ENCODE measurements around the gene POLR2J3. TPM values are rescaled to one million over a fixed set of nuclear protein-coding genes. Genes with fewer than 3 reads are reported as not detected.
"Not testable (repeated sequence)": the region's sequence is repeated elsewhere in the genome, so short reads cannot be mapped to it uniquely, and the experiment has no call there.

Gene POLR2J3
- total RNA-seq, 1 experiment from 2014 or later = 14.9 TPM

DNA sequence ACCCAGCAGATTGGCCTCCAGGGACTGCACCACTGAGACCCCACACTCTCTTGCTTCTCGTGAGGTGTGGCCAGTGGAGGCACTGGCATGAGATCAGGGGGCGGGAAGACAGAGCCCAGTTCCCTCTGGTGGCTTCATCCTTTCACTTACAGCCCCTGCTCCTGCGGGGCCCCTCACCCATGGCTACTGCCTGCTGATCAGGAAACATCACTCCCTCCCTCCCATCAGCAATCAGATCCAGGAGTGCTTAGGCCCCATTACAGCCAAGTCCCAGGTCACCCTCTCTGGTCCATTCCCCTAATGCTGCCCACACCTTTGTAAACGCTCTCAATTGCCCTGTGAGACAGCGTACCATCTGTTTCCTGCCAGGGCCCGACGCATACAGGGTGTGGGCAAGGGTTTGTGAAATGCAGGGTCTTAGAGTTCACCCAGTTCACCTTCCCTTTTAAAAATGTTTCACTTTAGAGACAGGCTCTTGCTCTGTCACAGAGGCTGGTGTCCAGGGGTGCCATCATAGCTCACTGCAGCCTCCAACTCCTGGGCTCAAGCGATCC is 37.2 kb downstream of the POLR2J3 start:
- H3K9me3 Mint-ChIP-seq; H3K14ac ChIP-seq (ENCODE audit: insufficient read depth, low read length); H3K4me2 ChIP-seq (ENCODE audit: insufficient read depth, insufficient read length, low read length); H3K79me2 ChIP-seq (ENCODE audit: insufficient read depth, low read length); H2BK5ac ChIP-seq (ENCODE audit: insufficient read length, low read length); H2AK5ac ChIP-seq (ENCODE audit: insufficient read length, low read length); H2AFZ ChIP-seq (ENCODE audit: low read length); H2BK12ac ChIP-seq (ENCODE audit: insufficient read length, low read depth, low read length); DNase-seq; H3T11ph ChIP-seq (ENCODE audit: low read length); H3K4me1 ChIP-seq (ENCODE audit: insufficient read depth, low read length); H3K27me3 ChIP-seq (ENCODE audit: insufficient read depth, low read length); H3K23ac ChIP-seq (ENCODE audit: insufficient read length, low read depth, low read length); H3K18ac ChIP-seq (ENCODE audit: insufficient read length, low read depth, low read length); H3K9ac ChIP-seq (ENCODE audit: extremely low read depth, insufficient read length, low read length); H3K27ac ChIP-seq (ENCODE audit: insufficient read length, low read depth, low read length); H3K23me2 ChIP-seq (ENCODE audit: insufficient read length, low read depth, low read length, poor library complexity, severe bottlenecking); H2BK120ac ChIP-seq (ENCODE audit: low read depth, low read length, poor library complexity, severe bottlenecking); H3K27me3 Mint-ChIP-seq (ENCODE audit: low read depth); H3K36me3 Mint-ChIP-seq (ENCODE audit: insufficient read depth in 1 of 3, low read depth in 3 of 3); H3K4me1 Mint-ChIP-seq; H3K56ac ChIP-seq (ENCODE audit: insufficient read length, low read depth, low read length); H3K79me1 ChIP-seq (ENCODE audit: insufficient read depth, low read depth, low read length, poor library complexity, severe bottlenecking); H3K4me3 Mint-ChIP-seq; H4K91ac ChIP-seq (ENCODE audit: insufficient read length, low read depth, low read length); H3K9me3 ChIP-seq (ENCODE audit: control insufficient read depth, low read depth, low read length); H4K20me1 ChIP-seq (ENCODE audit: control insufficient read depth, insufficient read depth, insufficient read length); H2BK20ac ChIP-seq (ENCODE audit: low read depth, low read length, poor library complexity, severe bottlenecking); H2BK15ac ChIP-seq (ENCODE audit: low read depth, low read length); H3K4ac ChIP-seq (ENCODE audit: low read depth, low read length); H3K27ac Mint-ChIP-seq; H4K5ac ChIP-seq (ENCODE audit: insufficient read length, low read depth, low read length); H4K8ac ChIP-seq (replicated peaks; ENCODE audit: insufficient read length, low read depth, low read length): not testable (repeated sequence)
- WGBS (ENCODE audit: extremely low coverage, insufficient read length, low lambda C conversion rate) = no CpG with 5 or more reads among the region's 8 CpGs

DNA sequence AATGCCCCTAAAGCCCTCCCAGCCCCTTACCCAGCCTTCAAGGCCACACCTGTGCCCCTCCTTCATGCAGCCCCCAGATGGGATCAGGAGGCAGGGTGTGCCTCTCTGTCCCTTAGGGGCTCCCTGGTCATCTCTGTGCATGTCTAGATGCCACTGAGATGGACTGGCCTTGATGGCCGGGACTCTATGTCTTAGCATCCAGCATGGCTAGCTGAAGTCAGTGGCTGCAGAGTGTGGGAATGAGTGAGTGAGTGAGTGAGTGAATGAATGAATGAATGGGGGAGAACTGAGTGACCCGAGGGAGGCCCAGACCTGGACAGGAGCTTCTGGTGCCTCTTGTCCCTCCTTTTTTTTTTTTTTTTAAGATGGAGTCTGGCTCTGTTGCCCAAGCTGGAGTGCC is 40.3 kb downstream of the POLR2J3 start:
- WGBS (ENCODE audit: extremely low coverage, insufficient read length, low lambda C conversion rate) = no CpG with 5 or more reads among the region's 2 CpGs
- H3K4ac ChIP-seq (ENCODE audit: low read depth, low read length); H3K9me3 ChIP-seq (ENCODE audit: control insufficient read depth, low read depth, low read length); H2AFZ ChIP-seq (ENCODE audit: low read length); H4K5ac ChIP-seq (ENCODE audit: insufficient read length, low read depth, low read length); H3K14ac ChIP-seq (ENCODE audit: insufficient read depth, low read length); H3K27me3 Mint-ChIP-seq (ENCODE audit: low read depth); H2BK120ac ChIP-seq (ENCODE audit: low read depth, low read length, poor library complexity, severe bottlenecking); DNase-seq; H3K27ac ChIP-seq (ENCODE audit: insufficient read length, low read depth, low read length); H4K20me1 ChIP-seq (ENCODE audit: control insufficient read depth, insufficient read depth, insufficient read length); H3T11ph ChIP-seq (ENCODE audit: low read length); H3K9me3 Mint-ChIP-seq; H3K23me2 ChIP-seq (ENCODE audit: insufficient read length, low read depth, low read length, poor library complexity, severe bottlenecking); H2BK20ac ChIP-seq (ENCODE audit: low read depth, low read length, poor library complexity, severe bottlenecking); H3K4me2 ChIP-seq (ENCODE audit: insufficient read depth, insufficient read length, low read length); H2BK15ac ChIP-seq (ENCODE audit: low read depth, low read length); H2BK5ac ChIP-seq (ENCODE audit: insufficient read length, low read length); H3K4me3 Mint-ChIP-seq; H2BK12ac ChIP-seq (ENCODE audit: insufficient read length, low read depth, low read length); H3K36me3 Mint-ChIP-seq (ENCODE audit: insufficient read depth in 1 of 3, low read depth in 3 of 3); H3K27me3 ChIP-seq (ENCODE audit: insufficient read depth, low read length); H3K4me1 ChIP-seq (ENCODE audit: insufficient read depth, low read length); H3K9ac ChIP-seq (ENCODE audit: extremely low read depth, insufficient read length, low read length); H3K56ac ChIP-seq (ENCODE audit: insufficient read length, low read depth, low read length); H3K23ac ChIP-seq (ENCODE audit: insufficient read length, low read depth, low read length); H3K79me2 ChIP-seq (ENCODE audit: insufficient read depth, low read length); H4K91ac ChIP-seq (ENCODE audit: insufficient read length, low read depth, low read length); H2AK5ac ChIP-seq (ENCODE audit: insufficient read length, low read length); H4K8ac ChIP-seq (replicated peaks; ENCODE audit: insufficient read length, low read depth, low read length); H3K18ac ChIP-seq (ENCODE audit: insufficient read length, low read depth, low read length); H3K79me1 ChIP-seq (ENCODE audit: insufficient read depth, low read depth, low read length, poor library complexity, severe bottlenecking); H3K27ac Mint-ChIP-seq; H3K4me1 Mint-ChIP-seq: not testable (repeated sequence)

Data from H9 (cell line).